ENCODE measurements around the gene GART.

Gene GART

GRCh38 chr21:33541756-33542639, at the start of gene GART:
Gene GART, minus strand, starts transcription at chr21:33542117. Its CDS starts 2,802 bp downstream, at chr21:33539315.
- peak within 1 kb of the TSS; percentile 100 for H3K27ac ChIP-seq
- TF ChIP-seq CTCF (conservative IDR thresholded peaks at IDR 0.05), result no peak

GRCh38 chr21:33588485-33589335, 46.8 kb upstream of the GART start, which contains the start of gene DONSON:
Gene DONSON, minus strand, starts transcription at chr21:33588684. Its CDS starts 43 bp downstream, at chr21:33588641.
- peak; percentile 31; the same call in 1 of the 2 replicates for TF ChIP-seq CTCF (conservative IDR thresholded peaks at IDR 0.05)
- H3K27ac ChIP-seq, result peak within 1 kb of the TSS; percentile 84

- no peak; the same call in none of the 2 replicates for TF ChIP-seq CTCF (conservative IDR thresholded peaks at IDR 0.05)
- peak overlapping the region; percentile 84 for H3K27ac ChIP-seq
Observed at GRCh38 chr21:33587792-33588484, 46.0 kb upstream of the GART start.

- TF ChIP-seq CTCF (conservative IDR thresholded peaks at IDR 0.05), result no peak
- no peak overlapping the region for H3K27ac ChIP-seq
Observed at GRCh38 chr21:33586927-33587326, 45.0 kb upstream of the GART start.

- TF ChIP-seq CTCF (conservative IDR thresholded peaks at IDR 0.05), result no peak
- H3K27ac ChIP-seq, result no peak overlapping the region
Observed at GRCh38 chr21:33584455-33584854, 42.5 kb upstream of the GART start.

- no peak for TF ChIP-seq CTCF (conservative IDR thresholded peaks at IDR 0.05)
- no peak overlapping the region for H3K27ac ChIP-seq
Observed at GRCh38 chr21:33578959-33579542, 37.1 kb upstream of the GART start.
